D721Med (cell line): ENCODE data around the gene LRRC27.
"Not testable (repeated sequence)": the region's sequence is repeated elsewhere in the genome, so short reads cannot be mapped to it uniquely, and the experiment has no call there.

Experiments
- DNase-seq: peaks from one replicate; pipeline ENCODE4 v3.0.0; 2011; ENCODE audit warnings: low spot score; ENCODE audit not compliant: insufficient read length
- FAIRE-seq: peaks from 2 replicates; lab custom pipeline; 2011; peaks lifted over from hg19 to GRCh38; lab: Jason Lieb, UNC
- CTCF ChIP-seq: IDR thresholded peaks from 2 replicates; pipeline ENCODE4 v1.5.1; 2012; ENCODE audit warnings: mild to moderate bottlenecking, control low read depth; ENCODE audit not compliant: insufficient read depth; ENCODE audit errors: missing control alignments

Gene LRRC27

GRCh38 chr10:132350391-132350790 is 18.4 kb downstream of the LRRC27 start:
- DNase-seq (no peak), FAIRE-seq (no peak)
- TF ChIP-seq CTCF, result no peak

- no peak for DNase-seq
- no peak for FAIRE-seq
- TF ChIP-seq CTCF, result no peak
Measured at GRCh38 chr10:132350946-132351345, 19.0 kb downstream of the LRRC27 start.

- TF ChIP-seq CTCF, result no peak
- no peak for FAIRE-seq
- no peak for DNase-seq
Measured at GRCh38 chr10:132351611-132352010, 19.6 kb downstream of the LRRC27 start.

- peak; percentile 72 for DNase-seq
- peak; percentile 73 for TF ChIP-seq CTCF
- FAIRE-seq, result not testable (repeated sequence)
Measured at GRCh38 chr10:132352462-132353308, 20.7 kb downstream of the LRRC27 start.

- TF ChIP-seq CTCF, result no peak
- no peak for FAIRE-seq
- no peak for DNase-seq
Measured at GRCh38 chr10:132353456-132354355, 21.7 kb downstream of the LRRC27 start.

- no peak for TF ChIP-seq CTCF
- DNase-seq, result no peak
- no peak for FAIRE-seq
Measured at GRCh38 chr10:132354356-132355094, 22.5 kb downstream of the LRRC27 start.
